Activated CD4-positive, alpha-beta memory T cell treated with anti-CD3 and anti-CD28 coated beads for 36 hours (primary cell): Measurements from ENCODE around the gene ACVR1. TPM values are rescaled to one million over a fixed set of nuclear protein-coding genes. Genes with fewer than 3 reads are reported as not detected.
"Not testable (repeated sequence)": the region's sequence is repeated elsewhere in the genome, so short reads cannot be mapped to it uniquely, and the experiment has no call there.

Experiments
- CTCF ChIA-PET: fragments of 350-600 bp; sonication (Branson Sonifier 250); formaldehyde crosslinking; loops from one replicate; lab custom pipeline; 2021; ENCODE audit warnings: antibody characterized with exemption, inconsistent platforms; lab: Charles Lee
- POLR2A ChIA-PET: fragments of 350-600 bp; sonication (Branson Sonifier 250); formaldehyde crosslinking; loops from one replicate; lab custom pipeline; 2021; ENCODE audit warnings: antibody characterized with exemption; lab: Charles Lee
- DNase-seq: peaks from one replicate; pipeline ENCODE4 v3.0.0-alpha.2; 2020
- H3K27ac Mint-ChIP-seq: one replicate; pipeline ENCODE4 v1.8.0; 2021; ENCODE audit warnings: mixed read lengths
- H3K27me3 Mint-ChIP-seq: one replicate; pipeline ENCODE4 v1.8.0; 2021; ENCODE audit warnings: mixed read lengths
- H3K36me3 Mint-ChIP-seq: one replicate; pipeline ENCODE4 v1.8.0; 2021; ENCODE audit warnings: mixed read lengths
- H3K4me1 Mint-ChIP-seq: one replicate; pipeline ENCODE4 v1.8.0; 2021; ENCODE audit warnings: low read depth, mixed read lengths
- H3K4me3 Mint-ChIP-seq: one replicate; pipeline ENCODE4 v1.8.0; 2021; ENCODE audit warnings: mild to moderate bottlenecking, mixed read lengths
- H3K9me3 Mint-ChIP-seq: one replicate; pipeline ENCODE4 v1.8.0; 2021; ENCODE audit warnings: mixed read lengths
- intact Hi-C: fragments of 100-400 bp; cut with micrococcal nuclease; formaldehyde crosslinking; loops from one replicate; pipeline ENCODE4 v1.15.1; 2023
- total RNA-seq, 2 experiments: library from RNA; stranded (reverse); gene quantifications; one replicate each; pipeline ENCODE4 v1.2.3, GENCODE V29; 2021

ACVR1 gene
- total RNA-seq, 2 experiments from 2014 or later = 24.8 to 25.0 TPM

DNA sequence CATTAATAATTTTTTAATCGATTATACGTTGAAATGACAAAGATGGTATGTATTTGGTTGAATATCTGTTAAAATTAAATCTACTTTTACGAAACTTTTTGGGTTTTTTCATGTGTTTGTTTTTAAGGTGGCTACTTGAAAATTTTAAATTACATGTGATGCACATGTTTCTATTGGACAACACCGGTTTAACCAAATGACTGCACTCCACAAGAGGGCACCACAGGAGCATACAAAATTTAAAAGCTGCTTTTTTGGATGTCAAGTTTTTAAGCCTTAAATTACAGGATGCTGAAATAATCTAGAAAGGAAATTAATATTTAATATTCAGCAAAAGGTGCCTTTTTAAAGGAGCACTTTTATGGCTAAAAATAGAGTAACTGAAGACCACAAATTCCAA is 98.7 kb downstream of the ACVR1 start:
- peaks cover 35% of the 10 kb centered on the region for H3K36me3 Mint-ChIP-seq
- H3K9me3 Mint-ChIP-seq = no peaks in the 10 kb centered on the region
- no peaks in the 10 kb centered on the region for H3K27me3 Mint-ChIP-seq
- intact Hi-C loops = loop anchor here (1.0 kb wide), 2 partner anchors 121 to 233 kb away; no protein-coding TSS in a partner anchor
- no peak overlapping the region for H3K4me3 Mint-ChIP-seq
- POLR2A ChIA-PET = no interaction called here
- CTCF ChIA-PET = interaction anchor here (0.7 to 3.1 kb wide), 4 partner anchors 231 to 475 kb away, joined by 3 to 25 read pairs (median 8); no protein-coding TSS in a partner anchor
- DNase-seq = peak; percentile 61
- H3K4me1 Mint-ChIP-seq = peaks cover 12% of the 10 kb centered on the region
- H3K27ac Mint-ChIP-seq = no peak overlapping the region

DNA sequence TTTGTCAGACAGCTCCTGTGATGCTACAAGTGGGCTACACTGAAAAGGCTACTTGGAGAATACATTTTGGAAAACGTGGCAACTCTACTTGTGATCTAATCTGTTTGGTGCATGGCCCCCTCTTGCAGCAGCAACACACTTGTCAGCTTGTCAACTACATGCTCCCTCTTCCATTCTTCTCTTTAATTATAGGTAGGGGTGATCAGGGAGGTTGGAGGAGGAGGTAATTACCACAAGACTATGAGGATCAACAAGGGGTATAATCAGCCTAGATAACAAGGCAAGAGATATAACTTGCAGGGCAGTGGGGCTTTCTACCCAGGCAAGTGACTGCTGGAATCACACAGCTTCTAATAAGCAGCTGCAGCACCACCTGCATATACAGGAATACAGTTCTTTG is 104.9 kb downstream of the ACVR1 start:
- CTCF ChIA-PET = interaction anchor here (1.1 kb wide), 1 partner anchor 469 kb away, joined by 4 read pairs; no protein-coding TSS in a partner anchor
- no peaks in the 10 kb centered on the region for H3K9me3 Mint-ChIP-seq
- no peaks in the 10 kb centered on the region for H3K4me1 Mint-ChIP-seq
- H3K27me3 Mint-ChIP-seq = no peaks in the 10 kb centered on the region
- no peak overlapping the region for H3K4me3 Mint-ChIP-seq
- no peak overlapping the region for H3K27ac Mint-ChIP-seq
- POLR2A ChIA-PET = no interaction called here
- intact Hi-C loops = no loop called here
- peaks cover 41% of the 10 kb centered on the region for H3K36me3 Mint-ChIP-seq
- DNase-seq = no peak

DNA sequence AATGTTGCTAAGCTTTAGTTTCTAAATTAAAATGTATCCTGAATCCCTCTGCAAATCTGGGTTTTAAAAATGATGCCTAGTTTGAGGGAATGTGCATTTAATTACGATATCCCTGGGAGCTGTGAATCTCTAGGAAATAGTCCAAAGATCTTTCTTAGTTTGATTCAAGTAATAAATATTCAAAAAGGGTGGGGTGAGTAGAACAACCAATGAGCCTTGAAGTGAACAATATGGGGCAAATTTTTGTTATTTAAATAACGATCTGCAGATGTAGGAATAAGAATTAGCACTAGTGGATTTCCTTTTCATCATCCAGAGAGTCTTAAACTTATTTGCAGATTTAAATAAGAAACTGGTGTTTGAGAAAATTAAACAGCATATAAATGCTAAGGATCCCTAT is 106.3 kb downstream of the ACVR1 start:
- ChIA-PET CTCF (no interaction called here), POLR2A (no interaction called here)
- intact Hi-C loops = no loop called here
- H3K4me3 Mint-ChIP-seq = no peak overlapping the region
- H3K27me3 Mint-ChIP-seq = no peaks in the 10 kb centered on the region
- peaks cover 47% of the 10 kb centered on the region for H3K36me3 Mint-ChIP-seq
- DNase-seq = no peak
- H3K27ac Mint-ChIP-seq = no peak overlapping the region
- H3K4me1 Mint-ChIP-seq = no peaks in the 10 kb centered on the region
- H3K9me3 Mint-ChIP-seq = no peaks in the 10 kb centered on the region

DNA sequence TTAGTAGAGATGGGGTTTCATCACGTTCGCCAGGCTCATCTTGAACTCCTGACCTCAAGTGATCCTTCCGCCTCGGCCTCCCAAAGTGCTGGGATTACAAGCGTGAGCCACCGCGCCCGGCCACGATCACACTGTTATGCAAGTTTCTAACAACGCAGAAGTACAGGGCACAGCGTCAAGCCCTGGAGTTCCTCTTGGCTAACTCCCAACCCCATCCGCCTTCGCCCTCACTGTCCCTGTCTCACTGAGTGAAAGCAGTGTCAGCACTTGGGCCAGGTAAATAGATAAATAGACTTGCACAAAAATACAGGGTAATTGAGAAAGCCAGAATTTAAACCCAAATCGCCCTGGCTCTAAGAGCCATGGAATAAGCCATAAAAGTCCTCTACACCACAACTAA is 111.7 kb downstream of the ACVR1 start:
- H3K9me3 Mint-ChIP-seq = peaks cover 6% of the 10 kb centered on the region
- no peak overlapping the region for H3K27ac Mint-ChIP-seq
- DNase-seq = no peak
- no peaks in the 10 kb centered on the region for H3K4me1 Mint-ChIP-seq
- ChIA-PET CTCF (interaction anchor here (1.0 kb wide), 1 partner anchor 267 kb away, joined by 3 read pairs; no protein-coding TSS in a partner anchor), POLR2A (no interaction called here)
- no peak overlapping the region for H3K4me3 Mint-ChIP-seq
- H3K27me3 Mint-ChIP-seq = no peaks in the 10 kb centered on the region
- peaks cover 61% of the 10 kb centered on the region for H3K36me3 Mint-ChIP-seq
- intact Hi-C loops = no loop called here

DNA sequence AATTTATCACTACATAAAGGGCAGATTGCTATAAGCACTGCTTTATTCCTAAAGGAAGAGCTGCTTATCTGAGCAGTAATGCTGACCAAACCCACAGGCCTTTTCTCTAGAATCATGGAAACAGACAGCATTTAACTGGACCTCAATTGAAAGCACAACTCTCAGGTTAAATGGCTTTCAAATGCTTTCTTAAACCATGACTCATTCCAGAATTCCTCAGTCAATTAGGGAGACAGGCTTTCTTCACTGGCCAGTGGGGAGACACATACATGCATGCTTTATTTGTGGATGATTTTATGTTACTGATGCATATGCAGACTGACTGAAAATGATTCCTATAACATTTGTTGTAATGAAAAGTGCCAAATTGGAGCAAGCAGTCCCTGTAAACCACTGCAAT is 114.6 kb downstream of the ACVR1 start:
- Mint-ChIP-seq H3K9me3 (peaks cover 23% of the 10 kb centered on the region), H3K36me3 (peaks cover 73% of the 10 kb centered on the region), H3K27me3 (no peaks in the 10 kb centered on the region), H3K4me3 (no peak overlapping the region), H3K27ac (no peak overlapping the region), H3K4me1 (no peaks in the 10 kb centered on the region)
- CTCF ChIA-PET = interaction anchor here (0.7 kb wide), 1 partner anchor 460 kb away, joined by 4 read pairs; no protein-coding TSS in a partner anchor
- DNase-seq = no peak
- POLR2A ChIA-PET = no interaction called here
- intact Hi-C loops = no loop called here

DNA sequence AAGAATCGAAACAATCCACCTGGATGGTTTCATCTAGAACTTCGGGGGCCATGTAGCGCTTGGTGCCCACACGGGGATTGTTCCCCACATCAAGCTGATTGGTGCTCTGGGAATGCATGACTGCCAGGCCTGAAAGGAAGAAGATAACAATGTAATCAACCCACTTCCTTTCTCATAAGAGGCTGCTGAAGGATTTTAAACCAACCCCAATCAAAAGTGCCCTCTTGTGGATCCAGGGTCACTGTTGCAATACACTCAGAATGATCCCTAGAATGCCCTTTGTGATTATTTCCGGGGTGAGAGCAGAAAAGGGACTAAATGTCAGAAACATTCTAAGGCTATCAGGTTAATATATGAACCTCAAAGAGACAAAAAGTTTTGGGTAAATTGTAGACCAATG is 115.2 kb downstream of the ACVR1 start:
- POLR2A ChIA-PET = no interaction called here
- DNase-seq = no peak
- intact Hi-C loops = no loop called here
- Mint-ChIP-seq H3K27ac (no peak overlapping the region), H3K27me3 (no peaks in the 10 kb centered on the region), H3K9me3 (peaks cover 29% of the 10 kb centered on the region), H3K36me3 (peaks cover 76% of the 10 kb centered on the region), H3K4me3 (no peak overlapping the region), H3K4me1 (no peaks in the 10 kb centered on the region)
- CTCF ChIA-PET = interaction anchor here (0.7 kb wide), 1 partner anchor 459 kb away, joined by 4 read pairs; no protein-coding TSS in a partner anchor

DNA sequence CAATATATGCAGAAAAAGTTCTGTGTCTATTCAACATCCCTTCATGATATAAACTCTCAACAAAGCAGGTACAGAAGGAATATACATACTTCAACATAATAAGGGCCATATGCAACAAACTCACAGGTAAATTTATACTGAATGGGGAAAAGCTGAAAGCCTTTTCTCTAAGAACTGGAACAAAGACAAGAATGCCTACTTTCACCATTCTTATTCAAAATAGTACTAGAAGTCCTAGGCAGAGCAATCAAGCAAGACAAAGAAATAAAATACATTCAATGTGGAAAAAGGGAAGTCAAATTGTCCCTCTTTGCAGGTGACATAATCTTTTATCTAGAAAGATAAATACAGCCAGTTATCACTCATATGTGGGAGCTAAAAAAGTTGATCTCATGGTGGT is 116.3 kb downstream of the ACVR1 start:
- DNase-seq = no peak
- Mint-ChIP-seq H3K9me3 (peaks cover 29% of the 10 kb centered on the region), H3K4me3 (no peak overlapping the region), H3K36me3 (peaks cover 78% of the 10 kb centered on the region), H3K27ac (no peak overlapping the region), H3K27me3 (no peaks in the 10 kb centered on the region), H3K4me1 (no peaks in the 10 kb centered on the region)
- CTCF ChIA-PET = interaction anchor here (1.1 kb wide), 1 partner anchor 9 kb away, joined by 3 read pairs; no protein-coding TSS in a partner anchor
- intact Hi-C loops = loop anchor here (10.0 kb wide), 1 partner anchor 455 kb away; no protein-coding TSS in a partner anchor
- POLR2A ChIA-PET = no interaction called here

DNA sequence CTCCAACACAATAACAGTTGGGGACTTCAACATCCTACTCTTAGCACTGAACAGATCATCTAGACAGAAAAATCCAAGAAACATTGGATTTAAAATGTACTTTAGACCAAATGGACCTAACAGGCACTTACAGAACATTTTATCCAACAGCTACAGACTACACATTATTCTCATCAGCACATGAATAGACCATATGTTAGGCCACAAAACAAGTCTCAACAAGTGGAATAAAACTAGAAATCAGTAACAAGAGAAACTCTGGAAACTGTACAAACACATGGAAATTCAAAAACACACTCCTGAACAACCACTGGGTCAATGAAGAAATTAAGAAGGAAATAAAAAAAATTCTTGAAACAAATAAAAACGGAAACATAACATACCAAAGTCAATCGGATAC is 117.5 kb downstream of the ACVR1 start:
- Mint-ChIP-seq H3K36me3 (peaks cover 77% of the 10 kb centered on the region), H3K4me3 (no peak overlapping the region), H3K27me3 (no peaks in the 10 kb centered on the region), H3K9me3 (peaks cover 29% of the 10 kb centered on the region), H3K4me1 (no peaks in the 10 kb centered on the region), H3K27ac (no peak overlapping the region)
- no peak for DNase-seq
- intact Hi-C loops = loop anchor here (10.0 kb wide), 1 partner anchor 454 kb away; no protein-coding TSS in a partner anchor
- ChIA-PET POLR2A (no interaction called here), CTCF (interaction anchor here (0.6 kb wide), 1 partner anchor 31 kb away, joined by 3 read pairs; no protein-coding TSS in a partner anchor)

DNA sequence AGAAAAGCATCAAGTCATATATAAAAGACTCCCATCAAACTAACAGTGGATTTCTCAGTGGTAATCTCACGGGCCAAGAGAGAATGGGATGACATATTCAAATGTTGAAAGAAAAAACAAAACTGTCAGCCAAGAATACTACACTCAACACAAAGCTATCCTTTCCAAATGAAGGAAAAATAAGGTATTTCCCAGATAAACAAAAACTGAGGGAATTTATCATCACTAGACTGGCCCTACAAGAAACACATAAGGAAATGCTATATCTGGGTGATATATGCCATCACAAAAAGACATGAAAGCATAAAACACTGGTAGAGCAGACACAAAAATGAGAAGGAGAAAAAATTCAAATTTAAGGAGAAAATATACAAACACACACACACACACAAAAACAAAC is 118.6 kb downstream of the ACVR1 start:
- H3K36me3 Mint-ChIP-seq = peaks cover 76% of the 10 kb centered on the region
- no peak overlapping the region for H3K4me3 Mint-ChIP-seq
- no peak overlapping the region for H3K27ac Mint-ChIP-seq
- H3K27me3 Mint-ChIP-seq = no peaks in the 10 kb centered on the region
- intact Hi-C loops = loop anchor here (10.0 kb wide), 1 partner anchor 453 kb away; no protein-coding TSS in a partner anchor
- CTCF ChIA-PET = interaction anchor here (1.1 kb wide), 1 partner anchor 129 kb away, joined by 4 read pairs; the partner anchor contains the start of gene ACVR1C
- peaks cover 29% of the 10 kb centered on the region for H3K9me3 Mint-ChIP-seq
- no peak for DNase-seq
- POLR2A ChIA-PET = no interaction called here
- no peaks in the 10 kb centered on the region for H3K4me1 Mint-ChIP-seq

DNA sequence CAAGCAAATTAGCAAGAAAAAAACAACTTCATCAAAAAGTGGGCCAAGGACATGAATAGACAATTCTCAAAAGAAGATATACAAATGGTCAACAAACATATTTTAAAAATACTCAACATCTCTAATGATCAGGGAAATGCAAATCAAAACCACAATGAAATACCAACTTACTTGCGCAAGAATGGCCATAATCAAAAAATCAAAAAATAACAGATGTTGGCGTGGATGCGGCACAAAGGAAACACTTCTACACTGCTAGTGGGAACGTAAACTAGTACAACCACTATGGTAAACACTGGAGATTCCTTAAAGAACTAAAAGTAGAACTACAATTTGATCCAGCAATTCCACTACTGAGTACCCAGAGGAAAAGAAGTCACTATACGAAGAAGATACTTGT is 119.7 kb downstream of the ACVR1 start:
- DNase-seq, H3K27me3 Mint-ChIP-seq, POLR2A ChIA-PET, H3K27ac Mint-ChIP-seq, H3K4me1 Mint-ChIP-seq, H3K4me3 Mint-ChIP-seq: not testable (repeated sequence)
- Mint-ChIP-seq H3K36me3 (peaks cover 78% of the 10 kb centered on the region), H3K9me3 (peaks cover 23% of the 10 kb centered on the region)
- intact Hi-C loops = loop anchor here (10.0 kb wide), 1 partner anchor 452 kb away; no protein-coding TSS in a partner anchor
- CTCF ChIA-PET = interaction anchor here (1.1 kb wide), 1 partner anchor 128 kb away, joined by 4 read pairs; the partner anchor contains the start of gene ACVR1C

DNA sequence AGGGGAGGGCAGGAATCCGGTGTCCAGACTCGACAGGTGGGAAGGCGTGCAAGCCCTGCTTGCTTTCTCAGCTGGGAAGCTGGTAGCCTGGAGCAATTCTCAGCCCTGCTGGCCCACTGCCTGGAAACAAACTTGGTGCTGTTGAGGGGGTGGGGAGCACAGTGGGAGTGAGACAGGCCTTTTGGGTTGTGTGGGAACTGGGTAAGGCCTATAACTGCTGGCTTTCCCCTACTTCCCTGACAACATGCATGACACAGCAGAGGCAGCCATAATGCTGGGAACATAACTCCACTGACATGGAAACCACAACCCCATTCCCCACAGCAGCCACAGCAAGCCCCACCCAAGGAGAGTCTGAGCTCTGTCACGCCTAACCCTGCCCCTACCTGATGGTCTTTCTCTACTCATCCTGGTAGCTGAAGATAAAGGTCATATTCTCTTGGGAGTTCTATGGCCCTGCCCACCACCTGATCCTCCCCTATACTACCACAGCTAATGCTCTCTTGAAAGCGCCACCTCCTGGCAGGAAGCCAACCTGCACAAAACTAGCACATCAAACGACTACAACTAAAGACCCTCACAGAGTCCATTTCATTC is 124.6 kb downstream of the ACVR1 start:
- Mint-ChIP-seq H3K4me1 (peaks cover 13% of the 10 kb centered on the region), H3K27ac (no peak overlapping the region), H3K4me3 (no peak overlapping the region), H3K27me3 (no peaks in the 10 kb centered on the region), H3K36me3 (peaks cover 54% of the 10 kb centered on the region), H3K9me3 (peaks cover 6% of the 10 kb centered on the region)
- peak; percentile 39 for DNase-seq
- POLR2A ChIA-PET = no interaction called here
- CTCF ChIA-PET = interaction anchor here (0.6 to 2.9 kb wide), 11 partner anchors 9 to 450 kb away, joined by 3 to 19 read pairs (median 3); partner anchors contain the start of gene ERMN
- intact Hi-C loops = loop anchor here (1.0 to 10.0 kb wide), 2 partner anchors 254 to 447 kb away; no protein-coding TSS in a partner anchor

DNA sequence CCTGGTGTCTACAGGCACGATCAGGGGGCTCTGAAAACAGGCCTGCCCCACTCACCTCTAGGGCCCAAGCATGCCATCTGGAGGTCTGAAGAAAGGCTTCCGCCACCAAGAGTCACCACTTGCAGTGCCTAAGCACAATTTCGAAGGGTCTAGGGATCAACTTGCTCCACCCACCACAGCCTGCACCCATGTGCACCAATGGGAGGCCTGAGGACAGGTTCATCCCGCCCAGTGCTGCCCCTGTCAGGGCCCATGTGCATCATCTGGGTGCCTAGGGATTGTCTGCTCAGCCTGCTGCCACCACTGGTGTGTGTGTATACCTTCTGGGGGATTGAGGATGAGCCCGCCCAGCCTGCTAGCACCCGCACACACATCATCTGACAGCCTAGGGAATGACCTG is 126.4 kb downstream of the ACVR1 start:
- H3K4me1 Mint-ChIP-seq = peaks cover 13% of the 10 kb centered on the region
- H3K4me3 Mint-ChIP-seq = no peak overlapping the region
- no peaks in the 10 kb centered on the region for H3K27me3 Mint-ChIP-seq
- H3K27ac Mint-ChIP-seq = no peak overlapping the region
- DNase-seq = no peak
- intact Hi-C loops = loop anchor here (10.0 kb wide), 1 partner anchor 445 kb away; no protein-coding TSS in a partner anchor
- CTCF ChIA-PET = no interaction called here
- H3K9me3 Mint-ChIP-seq = no peaks in the 10 kb centered on the region
- POLR2A ChIA-PET = no interaction called here
- H3K36me3 Mint-ChIP-seq = peaks cover 42% of the 10 kb centered on the region
